ENCODE measurements around the gene GPSM1. TPM values are rescaled to one million over a fixed set of nuclear protein-coding genes. Genes with fewer than 3 reads are reported as not detected.

GPSM1 gene
- total RNA-seq, 2 donors from 2014 or later: 55.6 to 58.6 TPM

DNA sequence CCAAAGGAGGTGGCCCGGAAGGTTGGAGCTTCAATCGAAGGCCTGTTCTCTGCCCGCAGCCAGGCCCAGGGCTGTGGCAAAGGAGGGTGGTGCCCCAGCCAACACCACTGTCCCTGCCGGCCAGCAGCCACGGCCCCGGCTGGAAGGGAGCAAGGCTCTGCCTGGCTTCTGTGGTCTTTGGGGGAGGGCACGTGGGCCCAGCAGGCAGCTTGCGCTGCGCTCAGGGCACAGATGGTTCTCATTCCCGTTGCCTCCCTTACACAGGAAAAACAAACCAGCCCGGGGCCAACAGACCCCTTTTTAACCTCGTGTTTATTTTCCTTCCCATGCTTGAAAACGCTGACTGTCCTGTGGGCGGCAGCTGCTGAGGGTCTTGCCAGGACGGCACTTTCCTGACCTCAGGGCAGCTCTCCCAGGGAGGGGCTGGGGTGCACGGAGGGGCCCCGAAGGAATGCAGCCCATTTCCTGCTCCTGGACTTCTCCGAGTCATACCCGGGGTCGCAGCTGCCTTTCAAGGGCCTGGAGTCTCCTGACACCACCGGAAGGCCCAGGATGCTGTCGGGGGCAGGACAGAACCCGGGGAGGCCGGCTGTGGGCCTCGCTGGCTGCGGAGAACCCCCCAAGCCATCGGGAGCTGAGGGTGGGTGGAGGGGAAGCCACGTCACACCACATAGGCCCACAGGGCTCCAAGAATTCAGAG, 1.1 kb upstream of the GPSM1 start:
- intact Hi-C loops (cut with DNase I): no loop called here
- peak; percentile 3 to 9 for ATAC-seq
- no peak for DNase-seq

DNA sequence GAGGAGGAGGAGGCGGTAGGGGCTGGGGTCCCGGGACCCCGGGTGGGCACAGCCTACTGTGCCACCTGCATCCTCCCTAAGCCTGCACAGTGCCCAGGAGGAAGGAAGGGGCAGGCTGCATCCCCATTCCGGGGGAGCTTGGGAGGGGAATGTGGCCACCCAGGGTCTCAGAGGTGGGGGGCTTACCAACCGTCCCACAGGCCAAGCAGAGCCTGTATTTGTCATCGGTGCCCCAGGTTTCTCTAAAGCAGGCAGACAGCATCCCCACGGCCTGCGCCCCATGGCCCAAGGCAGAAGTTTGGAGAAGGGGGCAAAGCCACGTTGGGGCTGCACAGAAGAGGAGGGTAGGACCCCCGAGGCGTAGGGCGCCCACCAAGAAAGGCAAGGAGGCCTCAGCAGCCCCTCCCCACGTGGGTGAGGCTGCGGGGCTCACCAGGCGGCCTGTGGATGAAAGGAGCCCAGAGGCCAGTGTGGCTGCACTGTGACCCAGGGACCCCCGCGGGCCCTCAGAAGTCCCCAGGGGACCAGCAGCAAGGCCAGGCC, 507 bp upstream of the GPSM1 start:
- intact Hi-C loops (cut with DNase I): no loop called here

DNA sequence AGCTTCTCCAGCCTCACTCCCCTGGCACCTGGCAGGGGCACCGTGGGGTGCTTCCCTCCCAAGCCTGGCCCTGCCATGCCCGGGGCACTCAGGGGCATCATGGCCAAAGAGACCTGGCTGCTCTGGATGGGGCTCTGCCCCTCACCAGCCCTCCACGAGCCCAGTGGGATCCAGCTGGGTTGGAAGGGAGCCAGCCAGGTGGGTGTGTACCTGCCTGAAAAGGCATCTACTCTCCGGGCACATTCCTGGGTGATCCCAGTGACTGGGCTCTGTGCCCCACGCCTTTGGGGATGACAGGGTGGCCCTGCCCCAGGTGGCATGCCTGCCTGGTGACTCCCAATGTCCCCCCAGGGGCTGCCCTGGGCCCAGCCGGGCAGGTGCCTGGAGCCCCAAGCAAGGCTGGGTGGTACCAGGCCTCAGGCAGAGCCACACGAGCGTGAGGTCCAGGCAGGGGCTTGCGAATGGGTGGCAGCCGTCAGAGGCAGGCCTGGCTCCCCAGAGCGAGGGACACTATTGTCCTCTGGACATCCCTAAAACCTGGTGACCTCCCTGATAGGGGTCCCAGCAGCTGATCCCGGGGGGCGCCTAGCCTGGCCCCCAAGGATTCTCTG, 777 bp downstream of the GPSM1 start:
- intact Hi-C loops (cut with DNase I): no loop called here
- no peak for DNase-seq
- peak; percentile 2 to 4 for ATAC-seq

More for the DNA sequence above, 507 bp upstream of the GPSM1 start:
- no peak for ATAC-seq
- DNase-seq: no peak

- DNase-seq: peak; percentile 68
- ATAC-seq: peak; percentile 32 to 47
- intact Hi-C loops (cut with DNase I): no loop called here
Observed at GRCh38 chr9:136328622-136329041, 1.3 kb downstream of the GPSM1 start.

DNA sequence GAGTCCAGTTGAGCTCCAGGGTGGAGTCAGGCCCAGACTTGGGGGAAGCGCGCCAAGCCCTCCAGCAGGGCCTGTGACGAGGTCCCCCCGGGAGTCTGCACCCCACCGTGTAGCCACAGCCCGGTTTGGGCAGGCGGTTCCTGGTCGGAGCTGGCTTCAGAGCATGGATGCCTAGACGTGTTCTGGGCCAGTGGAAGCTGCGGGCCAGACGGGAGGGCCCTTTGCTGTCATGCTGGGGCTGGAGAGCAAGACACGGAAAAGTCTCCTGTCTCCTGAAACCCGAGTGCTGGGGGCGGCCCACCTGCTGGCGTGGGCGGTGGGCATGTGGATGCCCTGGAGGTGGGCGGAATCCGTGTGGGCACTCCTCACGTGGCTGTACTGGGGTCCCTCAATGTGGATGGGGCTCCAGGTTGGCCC, 1.9 kb downstream of the GPSM1 start:
- DNase-seq: no peak
- no peak for ATAC-seq
- intact Hi-C loops (cut with DNase I): no loop called here

DNA sequence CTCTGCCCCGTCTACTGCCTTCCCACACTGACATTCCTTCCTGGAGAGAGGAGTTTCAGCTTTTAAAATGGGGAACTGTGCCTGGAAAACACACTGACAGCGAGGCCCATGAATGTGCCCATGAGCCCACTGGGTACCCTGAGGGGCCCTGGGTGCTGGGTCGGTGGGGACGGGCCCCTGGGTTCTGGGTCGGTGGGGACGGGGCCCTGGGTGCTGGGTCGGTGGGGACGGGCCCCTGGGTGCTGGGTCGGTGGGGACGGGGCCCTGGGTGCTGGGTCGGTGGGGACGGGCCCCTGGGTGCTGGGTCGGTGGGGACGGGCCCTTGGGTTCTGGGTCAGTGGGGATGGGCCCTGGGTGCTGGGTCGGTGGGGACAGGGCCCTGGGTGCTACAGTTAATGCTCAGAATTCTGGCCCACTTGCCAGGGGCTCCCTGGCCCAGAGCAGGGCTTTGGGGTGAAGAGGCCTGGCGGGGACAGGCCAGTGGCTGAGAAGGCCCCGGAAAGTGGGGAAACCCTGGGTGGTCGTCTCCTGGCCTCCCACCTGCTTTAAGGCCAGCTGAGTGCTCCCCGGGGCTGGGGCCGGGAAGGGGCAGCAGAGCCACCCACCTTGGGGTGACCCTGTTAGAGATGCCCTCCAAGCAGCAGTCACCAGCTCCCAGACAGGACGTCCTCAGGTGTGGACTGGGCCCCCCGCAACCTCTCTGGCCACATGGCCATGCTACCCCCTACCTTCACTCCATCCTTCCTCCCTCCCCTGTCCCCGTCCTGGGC, 2.5 kb downstream of the GPSM1 start:
- intact Hi-C loops (cut with DNase I): no loop called here
- no peak for DNase-seq

GRCh38 chr9:136330406-136330990, 3.2 kb downstream of the GPSM1 start:
- intact Hi-C loops (cut with DNase I): no loop called here
- DNase-seq (no peak), ATAC-seq (no peak)

More for the DNA sequence above, 2.5 kb downstream of the GPSM1 start:
- ATAC-seq: no peak

- no peak for DNase-seq
- no peak for ATAC-seq
- intact Hi-C loops (cut with DNase I): no loop called here
Observed at GRCh38 chr9:136331030-136331429, 3.7 kb downstream of the GPSM1 start.

- intact Hi-C loops (cut with DNase I): no loop called here
- DNase-seq: no peak
- no peak for ATAC-seq
Observed at GRCh38 chr9:136331556-136332481, 4.5 kb downstream of the GPSM1 start.

GRCh38 chr9:136332482-136332983, 5.2 kb downstream of the GPSM1 start:
- no peak for ATAC-seq
- intact Hi-C loops (cut with DNase I): no loop called here
- DNase-seq: no peak

DNA sequence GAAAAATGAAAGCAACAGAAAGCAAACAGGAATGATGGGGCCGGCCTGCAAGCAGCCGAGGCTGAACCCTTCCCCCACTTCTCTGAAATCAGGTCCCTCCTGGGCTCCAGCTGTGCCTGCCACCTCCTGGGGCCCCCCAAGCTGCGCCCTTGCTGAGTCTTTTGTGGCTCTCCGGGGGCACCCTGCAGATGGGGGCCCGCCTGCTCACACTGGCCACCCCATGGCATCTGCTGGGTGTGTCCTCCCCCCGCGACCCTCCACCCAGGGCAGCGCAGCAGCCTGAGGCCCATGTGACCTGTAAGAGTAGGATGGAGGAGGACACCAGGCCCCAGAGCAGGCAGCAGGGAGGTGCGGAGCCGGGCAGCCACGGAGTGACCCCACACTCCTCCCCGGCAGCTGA, 5.7 kb downstream of the GPSM1 start:
- intact Hi-C loops (cut with DNase I): no loop called here
- DNase-seq (no peak), ATAC-seq (no peak)

DNA sequence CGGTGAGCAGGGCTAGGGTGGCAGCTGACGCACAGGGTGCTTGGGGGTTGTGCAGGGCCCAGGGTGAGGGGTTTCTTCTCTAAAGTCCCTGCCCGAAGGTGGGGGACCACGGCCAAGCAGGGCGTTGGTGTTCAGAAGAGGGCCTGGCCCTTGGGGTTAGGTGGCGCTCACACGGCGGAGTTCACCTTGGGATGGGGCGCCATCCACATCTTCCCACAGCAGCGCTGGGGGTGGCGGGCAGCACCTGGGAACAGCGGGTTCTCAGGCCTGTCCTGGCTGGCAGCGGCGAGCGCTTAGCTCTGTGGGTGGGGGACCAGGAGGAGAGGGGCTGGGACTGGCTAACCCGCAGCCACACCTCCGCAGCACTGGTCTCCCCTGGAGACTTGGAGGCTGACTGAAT, 6.1 kb downstream of the GPSM1 start:
- intact Hi-C loops (cut with DNase I): no loop called here

DNA sequence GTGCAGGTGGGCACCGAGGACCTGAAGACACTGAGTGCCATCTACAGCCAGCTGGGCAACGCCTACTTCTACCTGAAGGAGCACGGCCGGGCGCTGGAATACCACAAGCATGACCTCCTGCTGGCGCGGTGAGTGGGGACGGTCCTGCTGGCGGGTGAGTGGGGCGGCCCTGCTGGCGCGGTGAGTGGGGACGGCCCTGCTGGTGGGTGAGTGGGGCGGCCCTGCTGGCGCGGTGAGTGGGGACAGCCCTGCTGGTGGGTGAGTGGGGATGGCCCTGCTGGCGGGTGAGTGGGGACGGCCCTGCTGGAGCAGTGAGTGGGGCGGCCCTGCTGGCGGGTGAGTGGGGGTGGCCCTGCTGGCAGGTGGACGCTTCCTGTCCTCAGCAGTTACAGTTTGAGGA, 7.2 kb downstream of the GPSM1 start:
- ATAC-seq: no peak
- DNase-seq: no peak
- intact Hi-C loops (cut with DNase I): no loop called here

More for the DNA sequence above, 6.1 kb downstream of the GPSM1 start:
- ATAC-seq (no peak), DNase-seq (no peak)

DNA sequence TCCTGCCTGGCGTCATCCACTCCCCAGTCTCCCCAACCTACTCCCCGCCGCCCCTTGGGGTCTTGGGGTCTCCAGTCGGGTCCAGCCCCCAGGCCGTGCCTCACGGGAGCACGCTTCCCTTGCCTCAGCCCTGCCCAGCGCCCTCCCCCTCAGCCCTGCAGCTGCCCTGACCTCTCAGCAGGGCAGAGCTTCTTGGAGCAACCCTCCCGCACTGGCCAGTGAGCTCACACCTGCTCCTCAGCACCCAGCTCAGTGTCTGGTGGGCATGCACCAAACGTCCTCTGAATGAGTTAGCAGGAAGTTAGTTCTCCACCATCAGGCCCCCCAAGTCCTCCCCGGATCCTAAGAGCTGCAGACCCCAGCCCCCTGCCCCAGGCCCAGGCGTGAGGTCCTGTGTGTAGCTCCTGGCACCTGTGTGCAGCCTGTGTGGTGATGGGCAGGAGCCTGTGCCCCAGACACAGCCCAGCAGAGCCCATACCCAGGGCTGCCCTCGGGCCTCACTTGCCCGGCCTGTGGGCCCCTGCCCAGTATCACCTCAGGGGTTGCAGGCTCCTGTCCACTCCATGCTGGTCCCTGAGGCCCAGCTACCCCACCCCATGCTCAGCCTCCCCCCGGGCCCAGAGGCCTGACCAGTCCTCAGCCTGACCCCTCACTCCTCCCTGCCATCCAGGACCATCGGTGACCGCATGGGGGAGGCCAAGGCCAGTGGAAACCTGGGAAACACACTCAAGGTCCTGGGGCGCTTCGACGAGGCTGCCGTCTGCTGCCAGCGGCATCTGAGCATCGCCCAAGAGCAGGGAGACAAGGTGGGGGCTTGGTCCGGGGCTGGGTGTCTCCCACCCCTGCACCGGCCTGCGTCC, 8.2 kb downstream of the GPSM1 start:
- intact Hi-C loops (cut with DNase I): no loop called here
- ATAC-seq (no peak), DNase-seq (no peak)

DNA sequence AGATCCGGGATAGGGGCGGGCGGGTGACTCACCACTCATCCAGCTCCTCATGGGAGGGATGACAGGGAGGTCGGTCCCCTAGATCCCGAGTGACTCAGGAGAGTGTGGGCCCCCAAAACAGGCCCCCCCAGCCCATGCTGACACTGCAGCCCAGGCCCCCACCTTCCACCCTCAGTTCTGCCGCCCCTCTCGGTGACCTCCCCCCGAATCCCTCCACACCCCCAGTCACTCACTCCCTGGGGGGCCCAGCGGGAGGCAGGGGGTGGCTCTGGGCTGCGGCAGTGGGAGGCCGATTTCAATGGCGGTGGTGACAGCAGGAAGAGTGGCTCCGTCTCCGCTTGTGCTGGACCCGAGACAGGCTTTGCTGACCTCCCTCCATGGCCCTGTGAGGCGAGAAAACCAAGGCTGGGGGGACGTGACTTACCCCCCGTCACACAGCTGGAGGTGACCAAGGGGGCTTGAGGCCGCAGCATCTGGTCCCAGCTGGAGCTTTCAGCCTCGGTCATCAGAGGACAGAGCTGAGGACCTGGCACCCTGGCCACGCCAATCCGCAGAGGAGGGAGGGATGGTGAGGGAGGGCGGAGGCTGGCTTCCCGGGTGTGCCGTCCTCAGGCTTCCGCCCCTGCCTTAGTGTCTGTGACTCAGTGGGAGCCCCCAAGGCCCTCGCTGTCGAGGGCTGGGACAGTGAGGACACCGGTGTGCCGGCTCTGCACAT, 9.0 kb downstream of the GPSM1 start:
- ATAC-seq (peak in 1 of 2 donors; percentile 7), DNase-seq (no peak)
- intact Hi-C loops (cut with DNase I): no loop called here

GRCh38 chr9:136336881-136337280, 9.5 kb downstream of the GPSM1 start:
- intact Hi-C loops (cut with DNase I): no loop called here
- DNase-seq (no peak), ATAC-seq (no peak)
